ENCODE data around the gene TOP2B.

- TF ChIP-seq EZH2 (IDR thresholded peaks at IDR 0.05; ENCODE audit: insufficient read depth, poor library complexity, severe bottlenecking) (no peak), EZH2phosphoT487 (IDR thresholded peaks at IDR 0.05; ENCODE audit: insufficient read depth, low read depth) (no peak)
These were observed 11.4 kb downstream of the TOP2B start for GRCh38 chr3:25653322-25653721.

All from GM23248 (cell line).